GM19468 (cell line): Measurements from ENCODE around the gene C10orf90.

Experiments used
- ATAC-seq: cut with Tn5 transposase; IDR thresholded peaks from one replicate; pipeline ENCODE4 v1.9.1; 2021; ENCODE audit warnings: mild to moderate bottlenecking, moderate library complexity, moderate number of reproducible peaks; ENCODE audit not compliant: unreplicated experiment; ENCODE audit errors: extremely low read depth

Gene C10orf90

GRCh38 chr10:126475074-126475691, 195.3 kb downstream of the C10orf90 start:
- no peak for ATAC-seq

DNA sequence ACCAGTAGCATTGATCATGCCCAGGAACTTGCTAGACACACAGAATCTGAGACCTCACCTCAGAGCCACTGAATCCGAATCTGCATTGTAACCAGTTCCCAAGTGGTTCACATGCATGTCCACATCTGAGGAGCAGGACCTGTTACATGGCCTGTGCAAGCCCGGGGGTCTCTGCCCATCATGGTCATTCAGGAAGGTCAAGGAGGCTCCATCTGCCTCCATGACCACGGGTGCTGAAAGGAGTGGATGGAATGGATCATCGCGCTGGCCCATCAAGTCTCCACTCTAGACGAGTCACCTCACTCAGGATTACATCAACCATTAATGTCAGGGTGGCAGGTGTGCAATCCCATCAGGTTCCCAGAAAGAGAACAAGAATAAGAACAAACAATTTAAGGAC, 196.5 kb downstream of the C10orf90 start:
- ATAC-seq: no peak

DNA sequence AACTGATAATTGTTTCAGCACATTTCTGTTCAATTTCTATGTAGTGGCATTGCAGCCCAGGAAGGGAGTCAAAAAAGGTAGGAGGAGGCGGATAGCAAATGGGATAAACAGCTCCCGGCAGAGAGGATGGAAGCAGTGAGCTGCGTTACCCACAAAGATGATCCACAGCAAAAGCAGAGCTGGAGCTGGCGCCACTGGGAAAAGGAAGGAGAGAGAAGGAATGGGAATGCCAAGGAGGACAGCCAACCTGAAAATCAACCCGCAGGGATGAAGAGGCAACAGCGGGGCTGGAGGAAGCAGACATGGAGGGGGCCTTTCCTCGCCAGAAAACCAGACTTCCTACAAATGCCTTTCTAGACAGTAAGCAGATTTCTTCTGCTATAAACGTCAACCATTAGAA, 199.5 kb downstream of the C10orf90 start:
- ATAC-seq: no peak

DNA sequence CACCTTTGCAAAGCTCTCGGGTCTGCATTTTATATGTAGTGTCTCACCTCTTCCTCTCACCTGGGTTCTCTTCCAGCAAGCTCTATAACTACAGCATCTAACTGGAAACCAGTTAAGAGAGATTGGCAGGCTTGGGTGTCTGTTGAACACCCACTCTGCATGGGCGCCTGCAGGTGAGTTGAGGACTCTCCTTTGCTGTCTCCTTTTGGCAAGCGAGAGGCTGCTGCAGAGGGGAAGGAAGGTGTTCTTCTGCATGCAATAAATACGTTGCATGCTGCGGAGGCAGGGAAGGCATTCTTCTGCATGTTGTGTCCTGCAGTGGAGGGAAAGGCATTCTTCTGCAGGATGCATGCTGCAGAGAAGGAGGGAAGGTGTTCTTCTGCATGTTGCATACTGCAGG, 200.8 kb downstream of the C10orf90 start:
- no peak for ATAC-seq

DNA sequence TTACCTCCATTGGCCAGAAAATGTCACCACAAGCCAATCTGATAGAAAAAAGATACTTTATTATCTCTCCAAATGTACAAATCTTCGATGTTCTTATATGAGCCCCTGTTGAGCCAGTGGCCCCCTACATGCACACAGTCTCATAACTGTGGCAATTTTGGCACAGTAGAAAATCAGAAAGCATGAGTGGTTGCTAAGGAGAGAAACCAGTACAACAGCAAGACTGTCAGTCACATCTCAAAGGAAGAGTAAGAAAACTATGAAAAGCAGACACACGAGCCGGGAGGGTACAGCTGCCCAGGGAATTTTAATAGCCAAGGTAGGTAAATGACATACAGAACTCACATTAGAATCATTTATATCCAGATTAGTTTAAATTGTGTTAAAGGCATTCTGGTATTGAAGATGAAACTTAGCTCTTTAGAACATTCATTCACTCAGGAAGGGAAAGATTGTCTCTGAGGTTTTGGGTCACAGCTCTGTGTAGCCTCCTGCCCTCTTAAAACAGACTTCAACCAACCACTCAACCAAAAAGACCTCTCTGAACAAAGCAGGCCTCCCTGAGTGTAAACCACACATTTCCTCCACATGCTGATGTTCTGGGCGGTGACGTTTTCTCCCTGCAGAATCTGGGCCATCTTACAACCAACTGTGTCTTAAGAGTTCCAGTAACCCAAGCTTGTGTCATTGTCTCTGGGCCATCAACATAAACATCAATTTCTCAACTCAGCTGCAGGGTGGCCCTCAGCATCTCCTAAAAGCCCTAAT, 201.4 kb downstream of the C10orf90 start:
- ATAC-seq: no peak

- ATAC-seq: no peak
Observed at GRCh38 chr10:126468467-126468866, 202.0 kb downstream of the C10orf90 start.

DNA sequence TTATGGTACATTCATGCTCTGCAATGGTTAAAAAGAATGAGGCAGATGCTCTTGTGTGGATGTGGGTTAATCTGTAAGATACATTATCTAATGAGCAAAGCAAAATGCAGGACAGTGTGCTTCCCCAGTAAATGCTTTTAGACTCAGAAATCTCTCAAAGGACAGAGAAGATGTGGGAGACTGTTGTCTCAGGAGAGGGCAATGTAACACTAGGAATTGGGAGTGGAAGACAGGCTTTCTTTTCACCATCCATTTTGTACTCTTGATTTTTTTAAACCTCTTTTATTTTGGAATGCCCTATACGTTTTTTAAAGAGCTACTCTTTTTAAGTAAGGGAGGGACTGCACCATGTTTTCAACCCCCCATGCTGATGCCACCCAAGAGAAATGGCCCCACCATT, 204.7 kb downstream of the C10orf90 start:
- no peak for ATAC-seq

- no peak for ATAC-seq
Observed at GRCh38 chr10:126463286-126463685, 207.2 kb downstream of the C10orf90 start.

GRCh38 chr10:126461289-126461940, 209.1 kb downstream of the C10orf90 start:
- ATAC-seq: no peak

GRCh38 chr10:126459878-126460481, 210.5 kb downstream of the C10orf90 start:
- ATAC-seq: no peak

DNA sequence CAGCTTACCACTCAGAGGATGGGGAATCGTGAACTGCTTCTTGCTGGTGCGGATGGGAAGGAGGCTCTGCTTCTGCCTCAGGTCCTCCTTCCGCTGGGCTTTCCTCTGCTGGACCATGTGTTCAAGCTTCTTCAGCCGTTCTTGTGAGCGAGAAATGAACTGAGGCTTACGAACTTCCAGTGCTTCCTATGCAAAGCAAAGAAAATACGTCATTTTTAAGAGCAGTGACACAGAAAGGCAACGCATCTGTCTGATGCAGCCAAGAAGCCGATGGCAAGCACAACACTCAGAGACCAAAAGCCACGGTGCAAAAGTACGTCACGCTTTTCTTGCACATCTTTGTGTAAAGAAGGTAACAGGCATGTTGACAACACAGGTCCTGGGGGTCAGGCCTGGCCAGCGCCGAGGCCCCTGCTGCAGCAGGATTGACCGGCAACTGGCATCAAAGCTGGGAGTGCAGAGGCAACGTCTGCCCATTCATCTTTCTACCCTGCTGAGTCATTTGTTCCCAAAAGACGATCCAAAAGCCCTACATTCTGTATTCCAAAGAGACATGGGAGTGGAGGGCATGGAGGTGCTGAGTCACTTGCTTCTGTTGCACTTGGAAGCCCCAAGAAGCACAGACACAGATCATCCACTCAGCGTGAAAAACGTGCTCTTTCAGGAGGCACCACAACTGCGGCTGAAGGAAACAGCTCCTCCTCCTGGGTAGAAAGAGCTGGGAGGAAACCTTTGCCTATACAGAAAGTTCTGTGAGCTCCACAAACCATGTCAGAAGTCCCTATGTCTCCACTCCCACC, 211.3 kb downstream of the C10orf90 start:
- ATAC-seq: no peak

DNA sequence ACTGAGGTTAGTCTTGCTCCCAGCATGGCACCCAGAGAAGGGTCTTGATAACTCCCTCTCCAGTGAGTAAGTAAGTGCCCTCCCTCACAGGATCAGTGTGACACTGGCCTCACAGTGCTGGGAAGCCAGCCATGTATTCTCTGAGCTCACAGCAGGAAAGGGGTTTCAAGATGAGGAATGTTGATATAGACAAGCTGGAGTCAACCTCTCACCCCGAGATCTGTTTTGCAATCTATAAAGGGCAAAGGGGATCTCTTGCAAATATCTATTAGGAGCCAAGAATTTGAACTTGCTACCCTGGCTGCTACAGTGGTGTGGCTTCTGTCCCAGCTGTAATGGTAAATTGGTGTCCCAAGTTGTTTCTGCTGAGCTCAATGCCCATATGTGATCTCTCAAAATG, 212.0 kb downstream of the C10orf90 start:
- ATAC-seq: no peak

DNA sequence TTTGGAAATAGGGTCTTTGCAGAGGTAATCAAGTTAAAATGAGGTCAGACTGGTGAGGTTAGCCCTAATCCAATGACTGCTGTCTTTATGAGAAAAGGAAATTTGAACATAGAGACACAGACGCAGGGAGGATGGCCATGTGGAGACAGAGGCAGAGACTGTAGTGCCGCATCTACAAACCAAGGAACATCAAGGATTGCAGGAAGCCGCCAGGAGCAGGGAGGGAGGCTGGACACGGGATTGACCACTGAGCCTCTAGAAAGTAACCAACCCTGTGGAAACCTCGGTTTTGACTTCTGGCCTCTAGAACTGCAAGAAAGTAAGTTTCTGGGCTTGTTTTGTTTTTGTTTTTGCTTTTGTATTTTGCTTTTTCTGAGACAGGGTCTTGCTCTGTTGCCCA, 213.9 kb downstream of the C10orf90 start:
- no peak for ATAC-seq

- no peak for ATAC-seq
Observed at GRCh38 chr10:126455766-126456405, 214.6 kb downstream of the C10orf90 start.

DNA sequence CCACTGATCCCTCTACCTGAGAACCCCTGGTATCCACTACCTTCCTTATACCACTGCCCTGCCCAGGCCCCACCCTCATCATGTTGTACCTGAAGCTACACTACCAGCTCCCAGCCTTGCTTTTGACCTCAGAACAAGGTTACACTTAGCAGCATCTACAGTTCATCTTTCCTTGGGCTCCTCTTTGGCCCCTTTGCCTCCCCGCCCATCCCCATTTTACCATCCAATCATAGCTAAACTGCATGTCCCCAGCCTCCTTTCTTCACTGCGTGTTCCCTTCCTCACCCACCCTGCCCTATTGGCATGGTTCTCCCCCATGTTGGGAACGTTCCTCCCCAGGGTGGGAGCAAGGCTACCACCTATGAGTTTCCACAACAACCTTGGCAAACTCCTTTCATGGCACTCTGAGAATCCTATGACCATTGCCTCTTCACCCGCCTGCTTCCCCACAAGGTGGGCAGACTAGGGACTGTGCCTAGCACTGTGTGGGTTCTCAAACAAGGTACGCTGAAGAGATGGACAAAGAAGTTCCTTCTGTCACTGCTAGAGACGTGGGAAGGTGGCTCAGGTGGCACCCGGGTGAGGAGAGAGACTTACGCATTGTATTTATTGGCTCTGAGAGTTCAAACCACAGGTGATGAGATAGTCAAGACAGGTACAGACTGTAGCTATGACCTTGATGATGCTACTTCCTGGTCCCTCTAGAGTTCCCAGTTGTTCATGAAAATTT, 215.3 kb downstream of the C10orf90 start:
- ATAC-seq: no peak

DNA sequence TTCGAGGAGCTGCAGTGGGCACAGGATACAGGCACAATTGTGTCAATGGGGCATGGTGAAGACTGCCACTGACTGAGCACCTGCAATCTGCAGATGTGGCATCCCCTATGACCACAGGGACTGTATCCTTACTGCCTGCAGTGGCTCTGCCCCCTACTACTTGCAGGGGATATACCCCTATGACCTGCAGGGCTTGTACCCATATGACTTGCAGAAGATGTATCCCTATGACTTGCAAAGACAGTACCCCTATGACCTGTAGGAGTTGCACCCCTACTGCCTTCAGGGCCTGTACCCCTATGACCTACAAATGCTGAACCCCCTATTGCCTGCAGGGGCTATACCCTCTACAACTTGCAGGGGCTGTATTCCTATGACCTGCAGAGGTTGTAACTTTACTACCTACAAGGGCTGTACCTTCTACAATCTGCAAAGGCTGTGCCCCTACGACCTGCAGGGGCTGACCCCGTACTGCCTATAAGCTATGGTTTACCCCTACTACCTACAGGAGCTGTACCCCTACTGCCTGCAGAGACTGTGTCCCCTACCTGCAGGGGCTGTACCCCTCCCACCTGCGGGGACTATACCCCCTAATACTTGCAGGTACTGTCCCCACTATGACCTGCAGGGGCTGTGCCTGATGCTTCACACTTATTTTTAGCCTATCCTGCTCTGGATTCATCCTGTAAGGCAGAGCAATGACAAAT, 216.3 kb downstream of the C10orf90 start:
- no peak for ATAC-seq

DNA sequence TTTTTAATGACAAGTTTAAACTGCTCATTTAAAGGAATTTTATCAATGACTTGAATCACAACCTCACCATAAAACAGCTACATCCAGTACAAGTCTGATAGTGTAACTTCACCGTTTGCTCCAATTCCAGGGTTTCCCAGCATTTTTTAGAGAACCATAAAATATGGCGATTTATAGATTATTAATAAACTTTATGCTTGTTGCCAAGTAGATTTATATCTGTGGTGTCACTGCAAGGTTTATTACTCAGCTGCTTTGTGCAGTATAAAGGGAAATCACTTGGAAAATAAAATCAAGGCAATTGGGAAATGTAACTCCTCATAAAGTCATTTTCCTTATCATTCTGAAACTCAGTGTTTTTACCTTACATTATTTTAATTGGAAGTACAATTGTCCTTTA, 218.2 kb downstream of the C10orf90 start:
- ATAC-seq: no peak

GRCh38 chr10:126448091-126448490, 222.4 kb downstream of the C10orf90 start:
- ATAC-seq: no peak

DNA sequence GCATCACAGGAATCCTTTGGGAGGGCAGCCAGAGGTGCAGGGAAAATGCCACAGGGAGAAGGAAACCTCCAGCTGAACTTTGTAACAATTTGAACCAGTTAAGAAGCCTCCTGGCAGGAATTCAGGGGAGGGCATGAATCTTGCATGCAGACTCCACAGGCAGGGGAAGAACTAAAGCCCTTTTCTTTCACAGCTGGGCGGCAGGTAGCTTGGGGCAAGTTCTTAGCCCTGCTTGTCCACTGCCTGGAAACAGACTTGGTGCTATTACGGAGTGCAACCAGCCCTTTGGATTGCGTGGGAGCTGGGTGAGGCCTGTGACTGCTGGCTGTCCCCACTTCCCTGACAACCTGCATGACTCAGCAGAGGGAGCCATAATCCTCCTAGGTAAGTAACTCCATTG, 230.6 kb downstream of the C10orf90 start:
- ATAC-seq: no peak
